Endothelial cell (in vitro differentiated cells): Measurements from ENCODE around the gene RRM2. TPM values are rescaled to one million over a fixed set of nuclear protein-coding genes. Genes with fewer than 3 reads are reported as not detected.

ENCODE experiments used
- DNase-seq: peaks from one replicate; pipeline ENCODE4 v3.0.0; 2021; ENCODE audit warnings: low spot score
- H3K27ac Mint-ChIP-seq: one replicate; pipeline ENCODE4 v1.8.0; 2021; ENCODE audit warnings: mixed read lengths, inconsistent platforms; ENCODE audit not compliant: unreplicated experiment
- H3K27me3 Mint-ChIP-seq: one replicate; pipeline ENCODE4 v1.8.0; 2021; ENCODE audit warnings: mild to moderate bottlenecking, moderate library complexity, mixed read lengths, inconsistent platforms; ENCODE audit not compliant: unreplicated experiment
- H3K36me3 Mint-ChIP-seq: one replicate; pipeline ENCODE4 v1.8.0; 2021; ENCODE audit warnings: mild to moderate bottlenecking, low read depth, mixed read lengths, inconsistent platforms; ENCODE audit not compliant: unreplicated experiment
- H3K4me1 Mint-ChIP-seq: one replicate; pipeline ENCODE4 v1.8.0; 2021; ENCODE audit warnings: mild to moderate bottlenecking, mixed read lengths, inconsistent platforms; ENCODE audit not compliant: unreplicated experiment
- H3K4me3 Mint-ChIP-seq: one replicate; pipeline ENCODE4 v1.8.0; 2021; ENCODE audit warnings: mild to moderate bottlenecking, mixed read lengths, inconsistent platforms; ENCODE audit not compliant: unreplicated experiment
- H3K9me3 Mint-ChIP-seq: one replicate; pipeline ENCODE4 v1.8.0; 2021; ENCODE audit warnings: mixed read lengths, inconsistent platforms; ENCODE audit not compliant: unreplicated experiment
- CTCF ChIP-seq: fragments of 200-600 bp; sonication (generic); IDR thresholded peaks from one replicate; pipeline ENCODE4 v1.5.0; 2021; ENCODE audit warnings: antibody characterized with exemption; ENCODE audit not compliant: unreplicated experiment
- total RNA-seq: library from RNA; stranded (reverse); fragmentation: NEBNext Ultra II Directional; extraction: Animal tissue kit (Norgen Biotek cat#: 25700); gene quantifications from one replicate; pipeline ENCODE4 v1.2.1, GENCODE V29; 2021; ENCODE audit not compliant: unreplicated experiment

The RRM2 gene
- total RNA-seq, 1 donor from 2014 or later: 18.7 TPM

DNA sequence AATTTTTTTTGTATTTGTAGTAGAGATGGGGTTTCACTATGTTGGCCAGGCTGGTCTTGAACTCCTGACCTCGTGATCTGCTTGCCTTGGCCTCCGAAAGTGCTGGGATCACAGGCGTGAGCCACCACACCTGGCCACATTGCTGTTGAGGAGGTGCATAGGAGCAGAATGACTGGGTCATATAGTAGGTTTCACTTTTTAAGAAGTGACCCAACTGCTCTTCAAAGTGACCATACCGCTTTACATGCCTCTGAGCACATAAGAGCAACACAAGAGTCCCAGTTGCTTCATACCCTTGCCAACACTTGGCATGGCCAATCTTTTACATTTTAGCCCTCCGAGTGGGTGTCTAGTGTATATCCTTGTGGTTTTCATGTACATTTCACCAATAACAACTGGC lies 28.9 kb downstream of the RRM2 start:
- TF ChIP-seq CTCF: no peak
- DNase-seq: no peak
- Mint-ChIP-seq H3K4me3 (no peak overlapping the region), H3K4me1 (peaks cover 2% of the 10 kb centered on the region), H3K9me3 (no peaks in the 10 kb centered on the region), H3K27ac (no peak overlapping the region), H3K27me3 (peaks cover 2% of the 10 kb centered on the region), H3K36me3 (no peaks in the 10 kb centered on the region)

- H3K27me3 Mint-ChIP-seq: peaks cover 3% of the 10 kb centered on the region
- H3K4me3 Mint-ChIP-seq: no peak overlapping the region
- DNase-seq: no peak
- no peak overlapping the region for H3K27ac Mint-ChIP-seq
- no peaks in the 10 kb centered on the region for H3K9me3 Mint-ChIP-seq
- peaks cover 8% of the 10 kb centered on the region for H3K4me1 Mint-ChIP-seq
- H3K36me3 Mint-ChIP-seq: no peaks in the 10 kb centered on the region
- TF ChIP-seq CTCF: no peak
Observed at GRCh38 chr2:10157293-10157692, 34.8 kb downstream of the RRM2 start.

DNA sequence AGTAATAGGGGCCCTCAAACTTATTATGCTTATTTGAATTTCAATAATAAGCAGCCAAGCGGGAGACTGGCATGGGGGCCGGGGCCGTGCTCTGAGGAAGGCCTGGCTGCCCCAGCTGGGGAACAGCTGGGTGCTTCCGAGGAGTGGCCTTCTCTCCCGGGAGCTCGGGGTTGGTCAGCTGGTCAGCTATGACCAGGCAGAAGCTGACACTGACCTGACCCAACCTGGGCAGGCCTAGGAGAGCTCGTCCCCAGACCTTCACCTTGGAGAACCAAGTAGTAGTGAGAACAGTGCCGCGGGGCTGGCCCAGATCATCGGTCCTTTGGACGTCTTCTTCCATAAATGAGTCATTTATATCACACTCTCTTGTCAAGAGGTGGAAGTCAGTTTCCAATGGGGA lies 36.1 kb downstream of the RRM2 start:
- no peak overlapping the region for H3K27ac Mint-ChIP-seq
- DNase-seq: no peak
- no peak overlapping the region for H3K4me3 Mint-ChIP-seq
- H3K9me3 Mint-ChIP-seq: no peaks in the 10 kb centered on the region
- H3K36me3 Mint-ChIP-seq: peaks cover under 1% of the 10 kb centered on the region
- peaks cover 3% of the 10 kb centered on the region for H3K27me3 Mint-ChIP-seq
- H3K4me1 Mint-ChIP-seq: peaks cover 8% of the 10 kb centered on the region
- TF ChIP-seq CTCF: no peak

DNA sequence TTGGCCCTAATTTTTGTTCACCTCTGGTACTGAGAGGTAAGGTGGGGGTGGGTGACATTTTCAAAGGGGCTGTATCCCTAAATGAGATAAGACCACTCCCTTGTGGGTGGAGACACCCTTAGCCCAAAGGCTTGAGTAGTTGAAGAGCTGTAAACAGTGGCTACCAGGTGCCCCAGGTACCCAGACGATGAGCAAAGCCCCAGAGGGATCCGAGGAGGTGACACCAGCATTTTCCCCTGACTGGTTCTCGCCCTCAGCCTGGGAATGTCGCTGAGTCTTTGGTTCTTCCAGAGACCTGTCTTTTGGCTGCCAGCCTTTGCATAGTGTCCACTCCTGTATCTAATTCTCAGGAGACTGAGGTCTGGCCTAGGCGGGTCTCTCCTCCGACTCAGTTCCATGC lies 36.5 kb downstream of the RRM2 start:
- DNase-seq: no peak
- H3K4me3 Mint-ChIP-seq: no peak overlapping the region
- peaks cover 4% of the 10 kb centered on the region for H3K36me3 Mint-ChIP-seq
- H3K27ac Mint-ChIP-seq: no peak overlapping the region
- H3K27me3 Mint-ChIP-seq: peaks cover 5% of the 10 kb centered on the region
- H3K4me1 Mint-ChIP-seq: peaks cover 8% of the 10 kb centered on the region
- H3K9me3 Mint-ChIP-seq: no peaks in the 10 kb centered on the region
- no peak for TF ChIP-seq CTCF

DNA sequence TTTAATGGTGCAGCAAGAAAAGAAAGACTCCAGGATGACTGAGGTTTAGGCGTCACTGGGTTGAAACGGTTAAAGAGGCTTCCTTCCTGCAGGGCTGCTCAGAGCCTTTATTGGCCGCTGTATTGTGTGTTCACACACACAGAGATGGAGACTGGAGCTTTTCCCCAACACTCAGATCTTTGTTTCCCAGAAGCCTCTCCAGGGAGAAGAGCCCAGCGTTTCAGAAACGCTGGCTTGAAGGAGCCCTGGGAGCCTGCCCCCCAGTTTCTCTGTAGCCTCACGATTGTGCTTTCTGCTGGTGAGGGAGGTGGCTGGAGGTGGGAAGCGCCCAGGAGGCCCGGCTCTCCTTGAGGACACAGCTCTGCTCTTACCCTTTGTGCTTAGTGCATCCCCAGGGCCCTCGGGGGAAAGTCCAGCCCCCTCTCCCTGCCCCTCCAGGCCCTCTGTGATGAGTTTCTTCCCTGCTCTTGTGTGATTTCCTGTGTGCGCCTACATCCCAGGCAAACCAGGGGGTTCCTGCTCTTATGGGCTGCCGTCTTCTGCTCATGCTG lies 37.1 kb downstream of the RRM2 start:
- Mint-ChIP-seq H3K27ac (no peak overlapping the region), H3K9me3 (no peaks in the 10 kb centered on the region), H3K4me1 (peaks cover 8% of the 10 kb centered on the region), H3K4me3 (no peak overlapping the region), H3K36me3 (peaks cover 4% of the 10 kb centered on the region), H3K27me3 (peaks cover 5% of the 10 kb centered on the region)
- DNase-seq: no peak
- no peak for TF ChIP-seq CTCF
